GM18873 (cell line): Measurements from ENCODE around the gene TRIM4.
"Not testable (repeated sequence)": the region's sequence is repeated elsewhere in the genome, so short reads cannot be mapped to it uniquely, and the experiment has no call there.

Experiments used
- ATAC-seq: cut with Tn5 transposase; IDR thresholded peaks from one replicate; pipeline ENCODE4 v1.9.1; 2021; ENCODE audit warnings: mild to moderate bottlenecking, moderate library complexity, moderate number of reproducible peaks; ENCODE audit not compliant: unreplicated experiment, low FRiP score

Gene TRIM4

DNA sequence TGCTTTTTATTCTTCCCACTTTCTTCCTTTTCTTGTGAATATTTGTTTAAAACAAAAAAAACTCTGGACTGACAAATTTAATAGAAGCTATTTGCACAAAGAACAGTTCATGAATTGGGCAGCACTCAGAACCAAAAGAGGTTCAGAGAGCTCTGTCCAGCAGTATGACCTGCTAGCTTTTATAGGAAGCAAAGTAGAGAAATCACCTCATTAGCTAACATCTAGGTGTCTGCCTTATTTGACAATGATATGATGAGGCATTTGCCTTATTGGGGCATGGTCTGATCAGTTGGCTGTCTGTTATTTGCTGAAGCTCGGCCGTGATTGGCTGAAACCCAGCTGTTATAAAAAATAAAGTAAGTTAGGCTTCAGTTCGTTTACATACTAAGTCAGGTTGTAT, 819 bp upstream of the TRIM4 start:
- ATAC-seq, result no peak

DNA sequence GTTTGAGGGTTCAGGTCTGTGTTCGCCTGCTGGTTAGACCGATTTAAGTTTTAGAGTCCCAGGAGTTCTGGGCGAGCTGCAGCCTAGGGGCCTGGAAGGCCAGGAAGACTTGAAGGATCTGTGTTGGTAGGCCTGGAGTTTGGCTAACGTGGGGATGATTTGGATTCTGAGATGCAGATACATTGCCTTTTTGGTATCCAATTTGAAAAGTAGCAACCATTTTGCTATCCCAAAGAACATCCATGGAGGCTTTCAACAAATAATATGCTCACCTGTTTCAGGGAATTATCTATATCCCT, 433 bp upstream of the TRIM4 start:
- no peak for ATAC-seq

DNA sequence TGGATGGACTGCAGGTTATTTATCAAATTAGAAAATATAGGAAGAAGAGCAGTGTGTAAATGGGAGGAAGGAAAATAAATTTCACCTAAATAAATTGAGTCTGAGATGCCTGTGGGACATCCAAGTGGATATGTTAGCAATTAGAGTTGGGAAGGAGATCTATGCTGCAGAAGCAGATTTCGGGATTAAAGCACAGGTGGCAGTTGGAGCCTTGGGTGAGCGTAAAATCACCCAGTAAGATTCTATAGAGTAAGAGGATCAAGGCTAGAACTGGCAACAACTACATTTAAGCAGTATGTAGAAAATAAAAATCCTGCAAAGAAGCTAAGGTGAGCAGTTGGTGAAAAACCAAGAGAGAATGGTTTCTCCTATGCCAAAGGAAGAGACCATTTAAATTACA, 8.4 kb downstream of the TRIM4 start:
- ATAC-seq, result no peak

DNA sequence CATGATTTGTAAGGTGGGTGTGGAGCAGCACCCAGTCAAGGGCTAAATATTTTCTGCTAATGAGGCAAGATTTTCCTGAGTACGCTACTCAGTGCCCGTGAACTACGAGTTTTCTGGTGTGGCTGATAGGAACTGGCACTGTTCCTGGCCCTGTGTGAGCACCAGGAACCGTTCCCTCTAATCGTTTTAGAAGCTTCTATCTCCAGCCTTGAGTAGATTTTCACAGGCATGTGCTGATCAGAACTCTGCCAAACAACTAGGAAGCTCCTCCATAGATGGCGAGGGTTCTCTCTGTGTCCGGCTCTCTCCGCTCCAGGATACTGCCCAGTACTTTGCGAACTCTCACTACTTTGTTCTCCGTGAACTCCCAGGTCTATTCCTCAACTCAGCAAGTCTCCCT, 17.7 kb downstream of the TRIM4 start:
- ATAC-seq, result no peak

DNA sequence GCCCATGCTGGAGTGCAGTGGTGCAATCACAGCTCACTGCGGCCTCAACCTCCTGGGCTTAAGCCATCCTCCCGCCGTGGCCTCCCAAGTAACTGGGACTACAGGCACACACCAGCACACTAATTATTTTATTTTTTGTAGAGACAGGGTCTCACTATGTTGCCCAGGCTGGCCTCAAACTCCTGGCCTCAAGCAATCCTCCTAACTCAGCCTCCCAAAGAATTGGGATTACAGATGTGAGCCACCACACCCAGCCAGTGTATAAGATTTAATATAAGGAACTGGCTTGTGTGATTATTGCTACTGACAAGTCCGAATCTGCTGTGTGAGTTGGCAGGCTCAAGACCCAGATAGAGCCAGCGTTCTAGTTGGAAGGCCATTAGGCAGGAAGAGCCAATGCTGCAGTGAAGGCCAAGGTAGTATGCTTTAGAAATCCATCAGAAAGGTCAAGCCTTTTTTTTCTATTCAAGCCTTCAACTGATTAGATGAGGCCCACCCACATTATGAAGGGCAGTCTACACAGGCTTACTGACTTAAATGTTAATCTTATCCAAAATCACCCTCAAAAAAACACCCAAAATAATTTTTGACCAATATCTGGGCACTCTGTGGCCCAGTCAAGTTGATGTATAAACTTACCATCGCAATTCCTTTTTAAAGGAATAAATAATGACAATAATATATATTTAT, 19.4 kb downstream of the TRIM4 start:
- no peak for ATAC-seq

DNA sequence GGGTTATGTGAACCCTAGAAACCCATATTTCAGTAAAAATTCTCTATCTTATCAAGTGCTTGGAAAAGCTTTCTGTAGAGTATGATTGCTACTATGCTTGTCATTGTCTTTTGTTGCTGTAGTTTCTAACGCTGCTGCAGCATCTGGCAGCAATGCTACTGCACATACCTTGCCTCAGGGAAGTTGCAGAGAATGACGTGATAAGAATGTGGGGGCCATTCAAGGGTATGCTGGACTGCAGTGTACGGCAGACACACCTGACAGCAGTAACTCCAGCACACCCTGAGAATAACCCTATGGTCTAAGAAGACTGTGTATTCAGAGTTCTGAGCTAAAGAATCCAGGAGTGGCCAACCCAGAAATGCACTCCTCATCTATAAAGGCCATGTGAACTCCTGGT, 20.5 kb downstream of the TRIM4 start:
- ATAC-seq, result no peak

DNA sequence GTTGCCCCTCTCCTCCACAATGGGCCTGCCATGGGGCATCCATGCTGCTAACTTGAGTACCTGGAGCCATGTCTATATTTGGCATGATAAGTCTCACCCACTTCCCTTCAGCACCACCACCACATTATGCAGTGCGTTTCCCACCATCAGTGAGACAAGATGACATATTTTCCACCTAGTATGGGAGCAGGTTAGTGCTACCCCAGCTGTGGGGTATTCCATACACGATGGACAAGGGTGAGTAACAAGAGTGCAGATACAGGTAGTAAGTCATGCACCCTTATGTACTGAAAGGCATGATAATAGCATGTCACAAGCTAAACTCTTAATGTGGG, 21.3 kb downstream of the TRIM4 start:
- ATAC-seq, result no peak

DNA sequence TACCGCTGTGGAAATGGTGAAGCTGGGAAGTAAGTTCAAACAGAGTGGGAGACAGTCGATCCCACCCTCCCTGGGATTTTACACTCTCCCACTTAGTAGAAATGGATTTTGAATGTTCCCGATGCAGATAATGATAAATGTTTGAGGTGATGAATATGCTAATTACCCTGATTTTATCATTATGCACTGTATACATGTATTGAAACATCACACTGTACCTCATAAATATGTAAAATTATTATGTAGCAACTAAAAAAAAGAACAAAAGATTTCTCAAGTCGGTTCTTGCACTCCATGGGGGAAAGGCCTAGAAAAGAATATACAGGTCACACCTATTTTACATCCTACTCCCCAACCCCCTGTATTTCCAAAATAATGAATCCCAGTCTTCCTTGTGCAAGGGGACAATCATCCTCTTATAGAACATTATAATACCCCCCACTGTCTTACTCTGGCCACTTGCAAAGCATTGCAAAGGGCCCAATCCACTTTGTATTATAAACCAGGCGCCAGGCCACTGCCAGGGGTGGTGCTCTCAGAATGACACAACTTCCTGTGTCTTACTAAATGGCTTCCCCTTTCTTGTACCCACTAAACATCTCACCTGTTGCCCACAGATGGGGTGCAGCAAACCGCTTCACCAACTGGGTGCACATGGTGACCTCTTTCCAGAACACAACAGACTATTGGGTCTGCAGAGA, 21.9 kb downstream of the TRIM4 start:
- no peak for ATAC-seq

DNA sequence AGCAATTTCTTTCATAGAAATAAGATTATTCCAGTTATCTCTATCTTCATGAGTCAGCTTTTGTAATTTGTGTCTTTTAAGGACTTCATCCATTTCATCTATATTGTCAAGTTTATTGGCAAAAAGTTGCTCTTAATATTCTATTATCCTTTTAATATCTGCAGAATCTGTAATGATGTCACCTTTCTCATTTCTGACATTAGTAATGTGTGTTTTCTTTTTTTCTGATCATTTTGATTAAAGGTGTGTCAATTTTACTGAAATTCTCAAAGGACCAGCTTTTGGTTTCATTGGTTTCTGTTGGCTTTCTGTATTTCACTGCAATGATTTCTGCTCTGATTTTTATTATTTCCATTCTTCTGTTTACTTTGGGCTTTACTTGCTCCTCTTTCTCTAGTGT, 24.6 kb downstream of the TRIM4 start:
- no peak for ATAC-seq

DNA sequence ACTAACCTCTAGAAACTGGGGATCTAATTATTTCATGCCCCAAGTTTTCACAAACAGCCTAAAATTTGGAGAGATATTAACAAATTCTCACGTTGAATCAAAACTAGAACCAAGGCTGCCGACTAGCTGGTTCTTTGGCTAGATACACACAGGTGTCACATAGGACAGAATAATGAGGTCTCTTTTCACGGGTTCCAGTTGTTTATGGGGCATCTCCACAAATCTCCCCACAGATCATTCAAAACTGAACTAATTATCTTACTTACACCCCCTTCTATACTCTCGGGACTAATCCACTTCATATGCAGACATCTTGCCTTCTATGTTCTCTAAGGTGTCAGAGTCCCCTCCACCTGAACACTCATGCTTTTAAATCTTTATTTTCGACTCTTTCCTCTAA, 26.1 kb downstream of the TRIM4 start:
- ATAC-seq, result no peak

DNA sequence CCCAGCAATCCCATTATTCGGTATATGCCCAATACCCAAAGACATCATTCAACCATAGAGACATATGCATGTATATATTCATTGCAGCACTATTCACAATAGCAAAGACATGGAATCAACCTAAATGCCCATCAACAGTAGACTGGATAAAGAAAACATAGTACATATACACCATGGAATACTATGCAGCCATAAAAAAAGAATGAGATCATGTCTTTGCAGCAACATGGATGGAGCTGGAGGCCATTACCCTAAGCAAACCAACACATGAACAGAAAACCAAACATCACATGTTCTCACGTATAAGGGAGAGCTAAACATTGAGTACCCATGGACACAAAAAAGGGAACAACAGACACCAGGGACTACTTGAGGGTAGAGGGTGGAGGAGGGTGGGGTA, 29.0 kb downstream of the TRIM4 start:
- ATAC-seq, result not testable (repeated sequence)

DNA sequence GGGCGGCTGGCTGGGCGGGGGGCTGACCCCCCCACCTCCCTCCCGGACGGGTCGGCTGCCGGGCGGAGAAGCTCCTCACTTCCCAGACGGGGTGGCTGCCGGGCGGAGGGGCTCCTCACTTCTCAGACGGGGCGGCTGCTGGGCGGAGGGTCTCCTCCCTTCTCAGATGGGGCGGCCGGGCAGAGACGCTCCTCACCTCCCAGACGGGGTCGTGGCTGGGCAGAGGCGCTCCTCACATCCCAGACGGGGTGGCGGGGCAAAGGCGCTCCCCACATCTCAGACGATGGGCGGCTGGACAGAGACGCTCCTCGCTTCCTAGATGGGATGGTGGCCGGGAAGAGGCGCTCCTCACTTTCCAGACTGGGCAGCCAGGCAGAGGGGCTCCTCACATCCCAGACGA, 31.0 kb downstream of the TRIM4 start:
- not testable (repeated sequence) for ATAC-seq

DNA sequence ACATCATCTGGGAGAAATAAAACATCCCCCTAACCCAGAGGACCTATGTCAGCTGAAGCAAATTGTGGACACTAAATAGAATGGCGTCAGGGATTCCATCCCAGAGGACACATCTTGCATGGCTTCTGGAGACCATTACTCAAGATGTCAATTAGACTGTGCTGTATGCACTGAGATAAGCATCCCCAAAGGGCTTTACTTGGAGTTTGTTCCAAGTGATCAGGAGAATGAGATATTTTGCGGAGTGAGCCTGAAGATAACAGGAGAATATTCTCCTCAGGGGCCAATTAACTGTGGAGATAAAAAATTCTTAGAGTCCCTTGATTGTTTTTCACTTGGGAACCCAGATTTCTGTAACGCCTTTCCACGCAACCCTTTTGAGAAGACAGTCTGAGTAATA, 38.0 kb downstream of the TRIM4 start:
- no peak for ATAC-seq

DNA sequence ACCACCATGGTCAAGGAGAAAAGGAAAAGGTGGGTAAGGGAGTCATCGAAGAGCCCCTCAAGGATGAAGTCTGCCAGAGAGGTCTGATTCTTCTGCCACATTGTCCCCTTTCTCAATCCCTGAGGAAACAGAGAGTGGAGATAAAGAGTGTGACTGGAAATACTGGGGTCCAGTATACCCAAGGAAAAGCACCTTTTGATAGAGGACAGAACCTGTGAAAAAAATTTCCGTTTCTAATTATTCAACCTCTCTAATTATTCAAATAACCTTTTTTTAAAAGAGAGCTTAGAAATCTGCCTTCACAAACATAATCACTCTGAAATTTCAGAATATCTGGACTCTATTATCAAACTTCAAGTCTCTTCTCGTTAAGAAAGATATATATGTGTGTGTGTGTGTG, 42.4 kb downstream of the TRIM4 start, which contains the start of gene OR2AE1:
TSS of gene OR2AE1 (minus strand) at position 101 of the 400 bp plus-strand sequence. CDS start at position 101, 0 bp downstream.
- ATAC-seq, result no peak

DNA sequence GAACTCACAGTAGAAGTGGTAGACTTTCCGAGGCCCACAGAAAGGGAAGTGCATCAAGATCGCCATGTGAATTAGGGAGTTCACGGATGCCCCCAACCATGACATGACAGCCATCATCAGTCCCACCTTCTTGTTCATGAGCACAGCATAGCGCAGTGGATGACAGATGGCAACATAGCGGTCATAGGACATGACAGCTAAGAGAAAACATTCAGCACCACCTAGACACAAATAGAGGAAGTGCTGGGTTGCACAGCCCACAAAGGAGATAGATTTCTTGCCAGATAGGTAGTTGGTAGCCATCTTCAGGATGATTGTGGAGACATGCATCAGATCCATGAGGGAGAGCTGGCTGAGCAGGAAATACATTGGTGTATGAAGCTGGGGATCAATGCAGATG, 42.8 kb downstream of the TRIM4 start:
- ATAC-seq, result no peak

DNA sequence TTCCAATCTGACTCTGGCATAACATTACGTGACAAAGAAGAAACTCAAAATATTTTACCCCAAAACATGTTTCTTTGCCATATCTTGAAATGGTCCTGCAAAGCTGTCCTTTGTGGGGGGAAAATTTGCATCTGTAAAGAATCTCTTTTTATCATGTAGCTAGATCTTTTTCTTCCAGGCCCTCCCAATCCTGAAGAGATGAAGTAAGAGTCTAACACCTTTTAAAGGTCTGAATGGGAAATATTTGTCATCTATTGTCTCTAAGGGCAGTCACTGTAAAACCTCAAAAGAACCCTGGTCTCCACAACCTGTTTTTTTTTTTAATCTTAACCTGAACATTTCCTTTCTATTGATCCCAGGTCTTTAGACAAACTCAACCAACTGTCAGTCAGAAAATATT, 51.1 kb downstream of the TRIM4 start:
- ATAC-seq, result no peak

DNA sequence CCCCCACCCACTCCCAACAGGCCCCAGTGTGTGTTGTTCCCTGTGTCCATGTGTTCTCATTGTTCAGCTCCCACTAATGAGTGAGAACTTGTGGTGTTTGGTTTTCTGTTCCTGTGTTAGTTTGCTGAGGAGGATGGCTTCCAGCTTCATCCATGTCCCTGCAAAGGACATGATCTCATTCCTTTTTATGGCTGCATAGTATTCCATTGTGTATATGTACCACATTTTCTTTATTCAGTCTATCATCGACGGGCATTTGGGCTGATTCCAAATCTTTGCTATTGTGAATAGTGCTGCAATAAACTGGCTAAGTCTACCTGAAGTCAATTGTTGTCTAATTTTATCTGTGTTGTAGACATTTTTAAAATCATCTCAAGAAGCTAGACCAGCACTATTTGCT, 51.9 kb downstream of the TRIM4 start:
- ATAC-seq, result not testable (repeated sequence)

DNA sequence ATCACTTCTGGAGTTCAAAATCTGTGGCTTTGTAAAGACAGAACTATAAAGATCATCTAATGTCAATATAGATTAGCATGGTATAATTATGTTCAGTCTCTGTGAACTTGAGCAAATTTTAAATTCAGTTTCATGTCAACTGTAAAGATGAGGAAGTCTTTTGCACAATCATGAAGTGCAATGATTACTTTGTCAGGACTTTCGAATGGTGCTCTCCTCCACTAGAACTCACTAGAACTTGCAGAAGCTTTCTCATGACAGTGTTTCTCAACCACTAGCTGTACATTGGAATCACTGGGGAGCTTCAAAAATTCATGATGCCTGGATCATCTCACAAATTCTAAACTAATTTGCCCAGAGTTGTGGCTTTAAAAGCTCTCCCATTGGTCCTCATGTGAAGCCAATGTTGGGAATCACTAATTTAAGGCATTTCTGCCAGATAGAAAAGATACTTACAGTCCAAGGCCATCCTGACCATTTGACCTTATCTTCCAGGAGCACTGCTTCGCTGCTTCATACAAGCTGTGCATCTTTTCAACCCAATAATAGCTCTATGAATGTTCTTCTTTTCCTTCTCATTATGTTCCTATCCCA, 55.4 kb downstream of the TRIM4 start:
- ATAC-seq, result no peak

DNA sequence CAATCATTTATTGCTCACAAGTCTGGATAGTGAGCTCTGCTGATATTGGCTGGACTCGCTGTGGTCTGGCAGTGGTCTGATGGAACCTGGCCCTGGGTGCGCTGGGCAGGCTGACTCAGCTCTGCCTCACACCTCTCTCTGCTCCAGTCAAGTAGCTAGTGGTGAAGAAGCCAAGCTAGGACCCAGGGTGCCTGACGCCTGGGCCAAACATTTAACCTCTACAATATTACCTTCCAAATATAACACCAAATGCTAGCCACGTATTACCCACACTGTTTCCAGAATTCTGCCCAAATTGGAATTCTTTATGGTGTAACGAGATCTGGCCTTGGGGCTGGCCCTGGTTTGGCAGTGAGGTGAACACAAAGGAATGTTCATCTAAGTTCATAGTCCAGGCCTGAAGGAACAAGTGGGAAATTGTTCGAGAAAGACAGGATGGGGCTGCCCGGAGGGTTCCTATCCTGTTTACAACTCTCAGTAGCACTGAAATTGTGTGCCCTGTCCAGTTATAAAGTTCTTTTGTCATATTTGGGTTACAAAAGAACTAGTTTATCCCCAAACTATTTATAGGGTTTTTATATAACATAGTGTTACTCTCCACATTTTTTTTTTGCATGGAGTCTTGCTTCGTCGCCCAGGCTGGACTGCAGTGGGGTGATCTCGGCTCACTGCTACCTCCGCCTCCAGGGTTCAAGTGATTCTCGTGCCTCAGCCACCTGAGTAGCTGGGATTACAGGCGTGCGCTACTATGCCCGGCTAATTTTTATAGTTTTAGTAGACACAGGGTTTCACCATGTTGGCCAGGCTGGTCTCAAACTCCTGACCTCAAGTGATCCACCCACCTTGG, 58.8 kb downstream of the TRIM4 start:
- ATAC-seq, result no peak

DNA sequence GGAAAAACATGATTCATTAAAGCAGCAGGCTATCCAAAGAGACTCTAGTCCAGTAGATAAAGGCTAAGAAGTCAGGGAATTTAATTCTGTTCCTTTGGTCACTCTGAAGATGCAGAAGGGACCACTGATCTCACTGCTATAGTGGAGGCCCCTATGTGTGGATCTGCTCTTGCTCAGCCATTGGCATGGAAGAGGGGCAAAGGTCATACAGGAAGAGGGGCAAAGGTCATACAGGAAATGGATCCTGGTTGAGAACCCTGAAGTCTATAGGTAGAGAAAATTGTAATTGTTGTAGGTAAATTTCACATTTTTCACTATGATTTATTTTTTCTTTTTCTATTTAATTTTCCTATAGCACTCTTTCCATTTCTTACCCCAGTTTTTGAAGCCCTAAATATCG, 64.1 kb downstream of the TRIM4 start:
- no peak for ATAC-seq
